GM12878 (cell line): ENCODE measurements around the gene MED22.

Source experiments
- CREM ChIP-seq: IDR thresholded peaks from 2 replicates; pipeline ENCODE4 v1.6.1; 2014; ENCODE audit warnings: antibody characterized with exemption, low read depth
- CTCF ChIP-seq, 3 experiments: IDR thresholded peaks in 2 of 3; conservative IDR thresholded peaks in 1 of 3; 2 replicates each; pipeline ENCODE4 v1.5.1; 2011; ENCODE audit warnings: low read depth in 3 of 3, low read length in 3 of 3, mild to moderate bottlenecking in 3 of 3, control low read depth in 2 of 3, moderate library complexity in 2 of 3, inconsistent platforms in 1 of 3, mixed read lengths in 1 of 3; ENCODE audit not compliant: control insufficient read depth in 2 of 3, insufficient read depth in 1 of 3; ENCODE audit errors: extremely low read depth in 1 of 3
- MAX ChIP-seq: IDR thresholded peaks from 2 replicates; pipeline ENCODE4 v1.6.1; 2012; ENCODE audit warnings: low read depth, low read length, improper control_type of control experiment
- SMC3 ChIP-seq: IDR thresholded peaks from 2 replicates; pipeline ENCODE4 v1.6.1; 2011; ENCODE audit warnings: low read length, improper control_type of control experiment, borderline replicate concordance

- TF ChIP-seq CTCF (IDR thresholded peaks at IDR 0.05 in 2 of 3, conservative IDR thresholded peaks at IDR 0.05 in 1 of 3; ENCODE audit: control insufficient read depth in 2 of 3, extremely low read depth in 1 of 3, insufficient read depth in 1 of 3, low read depth in 3 of 3, low read length in 3 of 3) (no peak), SMC3 (no peak), CREM (no peak), MAX (no peak)
Measured at GRCh38 chr9:133377721-133378216, 29.8 kb upstream of the MED22 start.
